Gastrocnemius medialis (tissue), 4 donors: Measurements from ENCODE around the gene SLC39A3.

Experiments used
- POLR2A ChIP-seq, 2 donors: fragments of 450-650 bp; IDR thresholded peaks; one replicate each; pipeline ENCODE4 v1.6.1; 2017; ENCODE audit warnings: antibody characterized with exemption in 2 of 2, mild to moderate bottlenecking in 2 of 2, moderate library complexity in 2 of 2
- TF ChIP-seq, protein P1 (sequence below), 5 experiments: fragments of 450-650 bp in 3 of 5; fragments of 200-600 bp in 2 of 5; sonication (generic) in 2 of 5; IDR thresholded peaks in 4 of 5; conservative IDR thresholded peaks in 1 of 5; 1 replicate in 4 of 5; 2 replicates in 1 of 5; pipeline ENCODE4 v1.5.1; 2016 to 2019; ENCODE audit warnings: antibody characterized with exemption in 5 of 5, mild to moderate bottlenecking in 3 of 5, moderate library complexity in 3 of 5

DNA sequence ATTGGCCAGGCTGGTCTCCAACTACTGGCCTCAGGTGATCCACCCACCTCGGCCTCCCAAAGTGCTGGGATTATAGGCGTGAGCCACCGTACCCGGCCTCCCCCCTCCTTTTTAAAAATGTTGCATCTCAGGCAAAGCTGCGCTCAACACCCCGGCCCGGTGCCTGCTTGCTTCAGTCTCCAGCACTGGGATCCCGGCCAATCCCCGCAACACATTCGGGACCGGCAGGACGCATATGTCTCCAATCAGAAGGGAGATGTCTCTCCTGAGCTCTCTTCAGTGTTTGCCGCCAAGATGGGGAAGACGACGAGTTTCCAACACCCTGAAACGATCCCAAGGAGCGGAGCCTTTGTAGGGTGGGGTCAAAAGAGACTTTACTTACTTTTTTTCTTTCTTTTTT lies 53.5 kb downstream of the SLC39A3 start:
- TF ChIP-seq, protein P1, sequence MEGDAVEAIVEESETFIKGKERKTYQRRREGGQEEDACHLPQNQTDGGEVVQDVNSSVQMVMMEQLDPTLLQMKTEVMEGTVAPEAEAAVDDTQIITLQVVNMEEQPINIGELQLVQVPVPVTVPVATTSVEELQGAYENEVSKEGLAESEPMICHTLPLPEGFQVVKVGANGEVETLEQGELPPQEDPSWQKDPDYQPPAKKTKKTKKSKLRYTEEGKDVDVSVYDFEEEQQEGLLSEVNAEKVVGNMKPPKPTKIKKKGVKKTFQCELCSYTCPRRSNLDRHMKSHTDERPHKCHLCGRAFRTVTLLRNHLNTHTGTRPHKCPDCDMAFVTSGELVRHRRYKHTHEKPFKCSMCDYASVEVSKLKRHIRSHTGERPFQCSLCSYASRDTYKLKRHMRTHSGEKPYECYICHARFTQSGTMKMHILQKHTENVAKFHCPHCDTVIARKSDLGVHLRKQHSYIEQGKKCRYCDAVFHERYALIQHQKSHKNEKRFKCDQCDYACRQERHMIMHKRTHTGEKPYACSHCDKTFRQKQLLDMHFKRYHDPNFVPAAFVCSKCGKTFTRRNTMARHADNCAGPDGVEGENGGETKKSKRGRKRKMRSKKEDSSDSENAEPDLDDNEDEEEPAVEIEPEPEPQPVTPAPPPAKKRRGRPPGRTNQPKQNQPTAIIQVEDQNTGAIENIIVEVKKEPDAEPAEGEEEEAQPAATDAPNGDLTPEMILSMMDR (IDR thresholded peaks at IDR 0.05 in 4 of 5, conservative IDR thresholded peaks at IDR 0.05 in 1 of 5) = no peak
- no peak for TF ChIP-seq POLR2A (IDR thresholded peaks at IDR 0.05)
